ENCODE data around the gene SV2B. TPM values are rescaled to one million over a fixed set of nuclear protein-coding genes. Genes with fewer than 3 reads are reported as not detected.

The SV2B gene
- total and polyA plus RNA-seq, 2 donors (not counting 3 experiments of a cell fraction or from before 2014, with no cell fraction given): not detected

DNA sequence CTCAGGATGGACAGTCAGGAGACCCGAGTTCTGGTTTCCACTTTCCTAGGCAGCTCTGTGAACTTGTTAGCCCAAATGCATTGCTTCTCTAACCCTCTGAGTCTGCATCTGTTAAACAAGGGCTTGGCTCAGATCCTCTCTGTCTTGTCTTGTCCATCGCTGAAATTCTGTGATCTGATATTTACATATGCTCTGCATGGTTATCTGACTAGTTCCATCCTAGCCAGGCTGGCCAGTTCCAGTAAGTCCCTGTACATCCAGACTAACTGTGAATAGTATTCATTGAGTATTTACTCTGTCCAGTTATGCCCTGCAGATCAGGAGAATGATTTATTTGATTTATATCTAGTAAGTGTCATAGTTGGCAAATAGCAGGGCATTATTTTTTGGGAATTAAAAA, 27.0 kb upstream of the SV2B start:
- Histone ChIP-seq H3K9ac (replicated peaks; ENCODE audit: extremely low read depth, insufficient read depth, low read length) (no peak overlapping the region), H3K36me3 (ENCODE audit: control insufficient read depth in 2 of 2, extremely low read depth in 1 of 2, insufficient read depth in 2 of 2, low read length in 2 of 2) (no peaks in the 10 kb centered on the region), H3K9me1 (replicated peaks; ENCODE audit: control insufficient read depth, extremely low read depth, insufficient read depth, low read length) (no peaks in the 10 kb centered on the region), H3K27me3 (ENCODE audit: control insufficient read depth in 2 of 2, insufficient read depth in 2 of 2, low read length in 2 of 2) (no peaks in the 10 kb centered on the region), H3K4me3 (replicated peaks in 1 of 3; ENCODE audit: insufficient read depth in 1 of 3, low read depth in 1 of 3, low read length in 3 of 3) (no peak overlapping the region), H4K20me1 (replicated peaks; ENCODE audit: control insufficient read depth, extremely low read depth, insufficient read depth, low read length) (no peaks in the 10 kb centered on the region), H3K4me1 (ENCODE audit: control insufficient read depth, extremely low read depth, insufficient read depth, low read length) (no peaks in the 10 kb centered on the region), H2AFZ (ENCODE audit: low read depth, low read length) (no peak overlapping the region), H3K9me3 (replicated peaks; ENCODE audit: control insufficient read depth, insufficient read depth, low read length) (no peaks in the 10 kb centered on the region), H3K4me2 (ENCODE audit: insufficient read depth, low read length) (no peak overlapping the region), H3K79me2 (ENCODE audit: control insufficient read depth, insufficient read depth, low read length) (no peaks in the 10 kb centered on the region), H3K27ac (ENCODE audit: insufficient read depth, low read depth, low read length) (no peak overlapping the region)
- no TSS peak for BruUV-seq (replicated peaks)
- DNase-seq (ENCODE audit: low read depth, low spot score): no peak
- no peak for FAIRE-seq
- POLR2A ChIA-PET: no interaction called here
- CTCF ChIA-PET: interaction anchor here (1.1 kb wide), 1 partner anchor 22 kb away, joined by 3 read pairs; no protein-coding TSS in a partner anchor
- intact Hi-C loops (cut with micrococcal nuclease): no loop called here
- dilution Hi-C loops (cut with MboI; ENCODE audit: extremely low pct_ligation_motif_present, low sequenced_read_pairs): no loop called here
- TF ChIP-seq MYC (IDR thresholded peaks at IDR 0.05; ENCODE audit: low read depth, low read length) (no peak), POLR2AphosphoS5 (IDR thresholded peaks at IDR 0.05; ENCODE audit: insufficient read depth, low read depth, low read length) (no peak), JUN (IDR thresholded peaks at IDR 0.05; ENCODE audit: borderline replicate concordance, insufficient read depth, insufficient read length, low read depth) (no peak), FOS (IDR thresholded peaks at IDR 0.05; ENCODE audit: borderline replicate concordance, insufficient read depth, low read length) (no peak)

DNA sequence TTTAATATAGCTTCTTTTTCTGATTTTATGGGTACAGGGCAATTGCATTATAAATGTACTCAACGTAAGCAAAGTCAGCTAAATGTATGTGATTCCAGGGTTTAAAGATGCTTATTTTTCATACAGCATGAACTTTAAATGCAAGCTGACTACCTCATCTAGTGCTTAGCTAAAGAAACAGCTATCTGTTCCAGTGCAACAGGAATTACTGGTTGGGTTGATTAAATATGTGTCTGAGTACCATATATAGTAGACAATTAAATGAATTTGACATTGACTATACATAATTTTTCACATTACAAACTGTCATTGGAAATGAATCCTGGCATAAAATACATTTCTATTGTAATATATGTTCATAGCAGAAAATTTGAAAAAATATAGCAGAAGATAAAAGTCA, 26.3 kb upstream of the SV2B start:
- H3K36me3 ChIP-seq (ENCODE audit: control insufficient read depth in 2 of 2, extremely low read depth in 1 of 2, insufficient read depth in 2 of 2, low read length in 2 of 2): no peaks in the 10 kb centered on the region
- BruUV-seq (replicated peaks): no TSS peak
- no peaks in the 10 kb centered on the region for H4K20me1 ChIP-seq (replicated peaks; ENCODE audit: control insufficient read depth, extremely low read depth, insufficient read depth, low read length)
- no peaks in the 10 kb centered on the region for H3K4me1 ChIP-seq (ENCODE audit: control insufficient read depth, extremely low read depth, insufficient read depth, low read length)
- H3K9me1 ChIP-seq (replicated peaks; ENCODE audit: control insufficient read depth, extremely low read depth, insufficient read depth, low read length): no peaks in the 10 kb centered on the region
- no peak overlapping the region for H3K27ac ChIP-seq (ENCODE audit: insufficient read depth, low read depth, low read length)
- no peak overlapping the region for H2AFZ ChIP-seq (ENCODE audit: low read depth, low read length)
- no peak for DNase-seq (ENCODE audit: low read depth, low spot score)
- dilution Hi-C loops (cut with MboI; ENCODE audit: extremely low pct_ligation_motif_present, low sequenced_read_pairs) (no loop called here), intact Hi-C loops (cut with micrococcal nuclease) (no loop called here)
- ChIA-PET CTCF (interaction anchor here (1.1 kb wide), 1 partner anchor 21 kb away, joined by 3 read pairs; no protein-coding TSS in a partner anchor), POLR2A (no interaction called here)
- no peak for FAIRE-seq
- TF ChIP-seq, protein P1, sequence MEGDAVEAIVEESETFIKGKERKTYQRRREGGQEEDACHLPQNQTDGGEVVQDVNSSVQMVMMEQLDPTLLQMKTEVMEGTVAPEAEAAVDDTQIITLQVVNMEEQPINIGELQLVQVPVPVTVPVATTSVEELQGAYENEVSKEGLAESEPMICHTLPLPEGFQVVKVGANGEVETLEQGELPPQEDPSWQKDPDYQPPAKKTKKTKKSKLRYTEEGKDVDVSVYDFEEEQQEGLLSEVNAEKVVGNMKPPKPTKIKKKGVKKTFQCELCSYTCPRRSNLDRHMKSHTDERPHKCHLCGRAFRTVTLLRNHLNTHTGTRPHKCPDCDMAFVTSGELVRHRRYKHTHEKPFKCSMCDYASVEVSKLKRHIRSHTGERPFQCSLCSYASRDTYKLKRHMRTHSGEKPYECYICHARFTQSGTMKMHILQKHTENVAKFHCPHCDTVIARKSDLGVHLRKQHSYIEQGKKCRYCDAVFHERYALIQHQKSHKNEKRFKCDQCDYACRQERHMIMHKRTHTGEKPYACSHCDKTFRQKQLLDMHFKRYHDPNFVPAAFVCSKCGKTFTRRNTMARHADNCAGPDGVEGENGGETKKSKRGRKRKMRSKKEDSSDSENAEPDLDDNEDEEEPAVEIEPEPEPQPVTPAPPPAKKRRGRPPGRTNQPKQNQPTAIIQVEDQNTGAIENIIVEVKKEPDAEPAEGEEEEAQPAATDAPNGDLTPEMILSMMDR (IDR thresholded peaks at IDR 0.05; ENCODE audit: extremely low read depth in 1 of 2, insufficient read depth in 1 of 2, low read depth in 1 of 2, low read length in 2 of 2): no peak
- TF ChIP-seq POLR2A (IDR thresholded peaks at IDR 0.05; ENCODE audit: low read depth, low read length) (no peak), POLR2AphosphoS5 (IDR thresholded peaks at IDR 0.05; ENCODE audit: insufficient read depth, low read depth, low read length) (no peak), GATA2 (IDR thresholded peaks at IDR 0.05; ENCODE audit: insufficient read depth, insufficient read length, low read depth, low read length) (no peak), JUN (IDR thresholded peaks at IDR 0.05; ENCODE audit: borderline replicate concordance, insufficient read depth, insufficient read length, low read depth) (no peak), MYC (IDR thresholded peaks at IDR 0.05; ENCODE audit: low read depth, low read length) (no peak), FOS (IDR thresholded peaks at IDR 0.05; ENCODE audit: borderline replicate concordance, insufficient read depth, low read length) (no peak), EZH2 (IDR thresholded peaks at IDR 0.05; ENCODE audit: borderline replicate concordance, low read depth, low read length, severe bottlenecking) (no peak)
- TF ChIP-seq, protein P2, sequence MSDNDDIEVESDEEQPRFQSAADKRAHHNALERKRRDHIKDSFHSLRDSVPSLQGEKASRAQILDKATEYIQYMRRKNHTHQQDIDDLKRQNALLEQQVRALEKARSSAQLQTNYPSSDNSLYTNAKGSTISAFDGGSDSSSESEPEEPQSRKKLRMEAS (IDR thresholded peaks at IDR 0.05; ENCODE audit: insufficient read depth, insufficient read length): no peak
- no peak overlapping the region for H3K4me2 ChIP-seq (ENCODE audit: insufficient read depth, low read length)
- H3K4me3 ChIP-seq (replicated peaks in 1 of 3; ENCODE audit: insufficient read depth in 1 of 3, low read depth in 1 of 3, low read length in 3 of 3): no peak overlapping the region
- no peaks in the 10 kb centered on the region for H3K79me2 ChIP-seq (ENCODE audit: control insufficient read depth, insufficient read depth, low read length)
- no peaks in the 10 kb centered on the region for H3K27me3 ChIP-seq (ENCODE audit: control insufficient read depth in 2 of 2, insufficient read depth in 2 of 2, low read length in 2 of 2)
- no peak overlapping the region for H3K9ac ChIP-seq (replicated peaks; ENCODE audit: extremely low read depth, insufficient read depth, low read length)
- H3K9me3 ChIP-seq (replicated peaks; ENCODE audit: control insufficient read depth, insufficient read depth, low read length): no peaks in the 10 kb centered on the region
